Measurements from ENCODE around the gene SOX1. TPM values are rescaled to one million over a fixed set of nuclear protein-coding genes. Genes with fewer than 3 reads are reported as not detected.

Gene SOX1
- not detected in 2 replicates for total RNA-seq

GRCh38 chr13:112067116-112067741, at the start of gene SOX1:
Gene SOX1, plus strand, starts transcription at chr13:112067149. Its CDS starts 510 bp downstream, at chr13:112067659.
- no peak for DNase-seq (ENCODE audit: low read depth)
- TF ChIP-seq CTCF (conservative IDR thresholded peaks at IDR 0.05; ENCODE audit: low read depth, low read length) = no peak
- no peak within 1 kb of the TSS for H3K4me3 ChIP-seq (ENCODE audit: low read depth, low read length)

GRCh38 chr13:112024577-112024976, 42.4 kb upstream of the SOX1 start:
- DNase-seq (ENCODE audit: low read depth) = no peak
- TF ChIP-seq CTCF (conservative IDR thresholded peaks at IDR 0.05; ENCODE audit: low read depth, low read length) = no peak

GRCh38 chr13:112027250-112027649, 39.7 kb upstream of the SOX1 start:
- DNase-seq (ENCODE audit: low read depth) = no peak
- no peak for TF ChIP-seq CTCF (conservative IDR thresholded peaks at IDR 0.05; ENCODE audit: low read depth, low read length)
- H3K4me3 ChIP-seq (ENCODE audit: low read depth, low read length) = no peak overlapping the region

More at GRCh38 chr13:112024577-112024976, 42.4 kb upstream of the SOX1 start:
- no peak overlapping the region for H3K4me3 ChIP-seq (ENCODE audit: low read depth, low read length)

- no peak for TF ChIP-seq CTCF (conservative IDR thresholded peaks at IDR 0.05; ENCODE audit: low read depth, low read length)
- no peak overlapping the region for H3K4me3 ChIP-seq (ENCODE audit: low read depth, low read length)
- DNase-seq (ENCODE audit: low read depth) = no peak
Measured at GRCh38 chr13:112028481-112028880, 38.5 kb upstream of the SOX1 start.

- no peak overlapping the region for H3K4me3 ChIP-seq (ENCODE audit: low read depth, low read length)
- no peak for TF ChIP-seq CTCF (conservative IDR thresholded peaks at IDR 0.05; ENCODE audit: low read depth, low read length)
- DNase-seq (ENCODE audit: low read depth) = no peak
Measured at GRCh38 chr13:112029143-112029542, 37.8 kb upstream of the SOX1 start.

- no peak for TF ChIP-seq CTCF (conservative IDR thresholded peaks at IDR 0.05; ENCODE audit: low read depth, low read length)
- no peak for DNase-seq (ENCODE audit: low read depth)
Measured at GRCh38 chr13:112032186-112032993, 34.6 kb upstream of the SOX1 start.

More at GRCh38 chr13:112032186-112032993, 34.6 kb upstream of the SOX1 start:
- no peak overlapping the region for H3K4me3 ChIP-seq (ENCODE audit: low read depth, low read length)
